Measurements from ENCODE around the gene CXXC5.

GRCh38 chr5:139699351-139699750 lies 51.2 kb downstream of the CXXC5 start:
- no peak for TF ChIP-seq CTCF (IDR thresholded peaks at IDR 0.05)
- no peak for TF ChIP-seq POLR2A (IDR thresholded peaks at IDR 0.05)

All from right lobe of liver (tissue), 4 donors.